H1 (cell line): Measurements from ENCODE around the gene FOLR1. TPM values are rescaled to one million over a fixed set of nuclear protein-coding genes. Genes with fewer than 3 reads are reported as not detected.

Experiments
- CTCF ChIA-PET: fragments of 300-600 bp; sonication (Branson Sonifier 250); formaldehyde crosslinking; loops from one replicate; lab custom pipeline; 2021; ENCODE audit not compliant: partially characterized antibody; lab: Charles Lee
- POLR2A ChIA-PET: fragments of 300-600 bp; sonication (Branson Sonifier 250); formaldehyde crosslinking; loops from one replicate; lab custom pipeline; 2021; ENCODE audit warnings: inconsistent platforms; ENCODE audit not compliant: partially characterized antibody; lab: Charles Lee
- DNase-seq, 2 experiments: peaks; one replicate each; pipeline versions ENCODE4 v3.0.0 to v3.0.0-alpha.2; 2010 to 2022; ENCODE audit warnings: low spot score in 2 of 2, low read depth in 1 of 2, mixed read lengths in 1 of 2
- FAIRE-seq: peaks from 2 replicates; lab custom pipeline; 2011; peaks lifted over from hg19 to GRCh38; lab: Jason Lieb, UNC
- H2AFZ ChIP-seq: 2 replicates; pipeline ENCODE4 v1.8.1; 2012; ENCODE audit warnings: low read length, inconsistent platforms
- H2AK5ac ChIP-seq: 2 replicates; pipeline ENCODE4 v1.6.1; 2013; ENCODE audit warnings: low read depth, low read length
- H2BK120ac ChIP-seq: replicated peaks from 2 replicates; pipeline ENCODE3; 2013; ENCODE audit warnings: low read depth, low read length, inconsistent platforms
- H2BK12ac ChIP-seq: 2 replicates; pipeline ENCODE4 v1.6.1; 2013; ENCODE audit warnings: low read depth, low read length
- H2BK15ac ChIP-seq: 2 replicates; pipeline ENCODE4 v1.6.1; 2013; ENCODE audit warnings: low read length
- H2BK20ac ChIP-seq: 2 replicates; pipeline ENCODE4 v1.6.1; 2013; ENCODE audit warnings: low read length
- H2BK5ac ChIP-seq: 2 replicates; pipeline ENCODE4 v1.6.1; 2013; ENCODE audit warnings: low read depth, low read length
- H3K14ac ChIP-seq: 2 replicates; pipeline ENCODE4 v1.6.1; 2013; ENCODE audit warnings: inconsistent platforms; ENCODE audit not compliant: insufficient read length
- H3K18ac ChIP-seq: 2 replicates; pipeline ENCODE4 v1.6.1; 2013; ENCODE audit warnings: low read length; ENCODE audit errors: extremely low read depth
- H3K23ac ChIP-seq: 2 replicates; pipeline ENCODE4 v1.6.1; 2013; ENCODE audit warnings: inconsistent platforms; ENCODE audit not compliant: insufficient read length
- H3K23me2 ChIP-seq: 2 replicates; pipeline ENCODE4 v1.6.1; 2013; ENCODE audit warnings: low read depth, low read length
- H3K27ac ChIP-seq: 2 replicates; pipeline ENCODE4 v1.6.1; 2011; ENCODE audit warnings: low read depth, low read length, inconsistent platforms
- H3K27me3 ChIP-seq, 4 experiments: replicated peaks in 1 of 4; 1 replicate in 1 of 4; 2 replicates in 3 of 4; pipeline versions ENCODE4 v1.6.1 to v1.8.1; 2011 to 2013; ENCODE audit warnings: low read length in 3 of 4, mild to moderate bottlenecking in 3 of 4, inconsistent platforms in 2 of 4, mixed read lengths in 2 of 4, moderate library complexity in 1 of 4; ENCODE audit not compliant: control insufficient read depth in 3 of 4, insufficient read depth in 3 of 4; ENCODE audit errors: extremely low read depth in 1 of 4
- H3K36me3 ChIP-seq, 4 experiments: 2 replicates each; pipeline versions ENCODE4 v1.6.1 to v1.8.1; 2011 to 2013; ENCODE audit warnings: mild to moderate bottlenecking in 4 of 4, low read length in 3 of 4, moderate library complexity in 2 of 4, control low read depth in 1 of 4, inconsistent platforms in 1 of 4; ENCODE audit not compliant: insufficient read depth in 4 of 4, control insufficient read depth in 2 of 4
- H3K4ac ChIP-seq: replicated peaks from 2 replicates; pipeline ENCODE3; 2013; ENCODE audit warnings: low read length, low read depth, mixed read lengths, inconsistent platforms; ENCODE audit not compliant: insufficient read length
- H3K4me1 ChIP-seq, 4 experiments: replicated peaks in 1 of 4; 1 replicate in 1 of 4; 2 replicates in 3 of 4; pipeline versions ENCODE4 v1.6.1 to v1.8.1; 2011 to 2013; ENCODE audit warnings: low read length in 3 of 4, inconsistent platforms in 2 of 4, mixed read lengths in 1 of 4; ENCODE audit not compliant: insufficient read depth in 4 of 4, control insufficient read depth in 3 of 4
- H3K4me2 ChIP-seq, 2 experiments: 2 replicates each; pipeline versions ENCODE4 v1.6.1 to v1.8.1; 2011 to 2013; ENCODE audit warnings: low read depth in 2 of 2, low read length in 2 of 2, control low read depth in 1 of 2, inconsistent platforms in 1 of 2, mild to moderate bottlenecking in 1 of 2; ENCODE audit not compliant: insufficient read depth in 1 of 2
- H3K4me3 ChIP-seq, 4 experiments: fragments of 200-600, 300-600 bp in 1 of 4; sonication (generic), shearing (Covaris generic), sonication (Bioruptor Twin) in 1 of 4; 2 replicates each; pipeline versions ENCODE4 v1.5.1 to v1.8.1; 2011 to 2016; ENCODE audit warnings: low read length in 4 of 4, low read depth in 3 of 4, control low read depth in 2 of 4, inconsistent platforms in 2 of 4, mild to moderate bottlenecking in 2 of 4, mixed read lengths in 1 of 4, moderate library complexity in 1 of 4; ENCODE audit not compliant: insufficient read depth in 2 of 4; ENCODE audit errors: extremely low read depth in 1 of 4
- H3K56ac ChIP-seq: replicated peaks from 2 replicates; pipeline ENCODE3; 2013; ENCODE audit warnings: low read depth, mild to moderate bottlenecking, mixed read lengths, low read length, inconsistent platforms; ENCODE audit not compliant: insufficient read length
- H3K79me1 ChIP-seq: 2 replicates; pipeline ENCODE4 v1.6.1; 2013; ENCODE audit warnings: low read depth, low read length, control low read depth
- H3K79me2 ChIP-seq, 2 experiments: 2 replicates each; pipeline versions ENCODE4 v1.6.1 to v1.8.1; 2012 to 2013; ENCODE audit warnings: low read length in 2 of 2, mild to moderate bottlenecking in 2 of 2, inconsistent platforms in 1 of 2; ENCODE audit not compliant: insufficient read depth in 2 of 2, control insufficient read depth in 1 of 2
- H3K9ac ChIP-seq, 4 experiments: replicated peaks in 1 of 4; 1 replicate in 1 of 4; 2 replicates in 3 of 4; pipeline versions ENCODE4 v1.6.1 to v1.8.1; 2011 to 2013; ENCODE audit warnings: low read depth in 3 of 4, low read length in 3 of 4, control low read depth in 2 of 4, mild to moderate bottlenecking in 2 of 4, moderate library complexity in 2 of 4, inconsistent platforms in 1 of 4; ENCODE audit errors: extremely low read depth in 1 of 4
- H3K9me3 ChIP-seq, 2 experiments: 2 replicates each; pipeline versions ENCODE4 v1.6.1 to v1.8.1; 2012 to 2013; ENCODE audit warnings: mild to moderate bottlenecking in 2 of 2, moderate library complexity in 2 of 2, control low read depth in 1 of 2, inconsistent platforms in 1 of 2, low read depth in 1 of 2, low read length in 1 of 2, mixed read lengths in 1 of 2; ENCODE audit not compliant: insufficient read depth in 2 of 2
- H4K20me1 ChIP-seq, 2 experiments: replicated peaks in 1 of 2; 2 replicates each; pipeline versions ENCODE3 to v1.8.1; 2011 to 2013; ENCODE audit warnings: inconsistent platforms in 2 of 2, low read length in 2 of 2, mild to moderate bottlenecking in 1 of 2; ENCODE audit not compliant: insufficient read depth in 2 of 2, control insufficient read depth in 1 of 2
- H4K5ac ChIP-seq: 2 replicates; pipeline ENCODE4 v1.6.1; 2013; ENCODE audit warnings: low read length, low read depth, mixed read lengths, inconsistent platforms; ENCODE audit not compliant: insufficient read length
- H4K8ac ChIP-seq: 2 replicates; pipeline ENCODE4 v1.8.0; 2013; ENCODE audit warnings: mild to moderate bottlenecking, moderate library complexity, low read length, inconsistent platforms; ENCODE audit not compliant: insufficient read depth; ENCODE audit errors: extremely low read depth
- H4K91ac ChIP-seq: replicated peaks from 2 replicates; pipeline ENCODE3; 2013; ENCODE audit warnings: low read length, mixed read lengths, inconsistent platforms; ENCODE audit not compliant: insufficient read length
- BACH1 ChIP-seq: IDR thresholded peaks from 2 replicates; pipeline ENCODE4 v1.6.1; 2012; ENCODE audit warnings: low read length, improper control_type of control experiment
- HDAC6 ChIP-seq: IDR thresholded peaks from one replicate; pipeline ENCODE4 v1.7.1; 2012; ENCODE audit warnings: low read depth, mild to moderate bottlenecking, inconsistent platforms, low read length, moderate library complexity
- TEAD4 ChIP-seq: IDR thresholded peaks from 2 replicates; pipeline ENCODE4 v1.6.1; 2012; ENCODE audit warnings: low read depth, low read length, inconsistent platforms, mixed read lengths
- WGBS, 2 experiments: shearing (Covaris generic) in 1 of 2; methylation state at CpG; one replicate each; pipeline versions ENCODE4 v1.1.6 to v1.1.7; 2013 to 2015; ENCODE audit warnings: low lambda C conversion rate in 2 of 2, mixed read lengths in 2 of 2, inconsistent platforms in 1 of 2, low coverage in 1 of 2, missing lambda C conversion rate in 1 of 2; ENCODE audit not compliant: insufficient replicate concordance in 2 of 2, insufficient coverage in 1 of 2, insufficient read length in 1 of 2; ENCODE audit errors: extremely low coverage in 1 of 2, missing lambda C conversion rate in 1 of 2; 5-methylcytosine and 5-hydroxymethylcytosine counted together
- polyA plus RNA-seq, 7 experiments: library from polyadenylated mRNA; depleted of rRNA in 3 of 7; stranded (reverse) in 5 of 7; unstranded in 2 of 7; fragments of >200 nt in 5 of 7; fragments of 200-250 nt in 2 of 7; gene quantifications; 1 replicate in 5 of 7; 2 replicates in 1 of 7; 4 replicates in 1 of 7; pipeline versions ENCODE4 v1.2.1 to v1.2.3, GENCODE V29; 2011 to 2013; ENCODE audit warnings: missing spikeins in 2 of 7, mixed read lengths in 2 of 7
- total RNA-seq: library from RNA; stranded (reverse); fragmentation: NEBNext Ultra II Directional; extraction: Animal tissue kit (Norgen Biotek cat#: 25700); gene quantifications from 2 replicates; pipeline ENCODE4 v1.2.1, GENCODE V29; 2021

FOLR1 gene
- total and polyA plus RNA-seq, 2 of the 8 experiments (the other 6 are each of a cell fraction or from before 2014, with no cell fraction given): 1.3 TPM; not detected in 1

- H4K20me1 ChIP-seq: peaks cover 10 to 25% of the 10 kb centered on the region in 2 experiments
- POLR2A ChIA-PET: interaction anchor here (0.7 to 9.9 kb wide), 4 partner anchors 9 to 123 kb away, joined by 3 to 160 read pairs (median 3); partner anchors contain the start of gene ANAPC15
Measured at GRCh38 chr11:72228844-72229231, 36.9 kb downstream of the FOLR1 start.

More at GRCh38 chr11:72228844-72229231, 36.9 kb downstream of the FOLR1 start:
- Histone ChIP-seq H2AFZ (no peak overlapping the region), H3K14ac (no peak overlapping the region), H2BK20ac (no peak overlapping the region), H2BK15ac (no peak overlapping the region), H3K56ac (no peak overlapping the region), H3K9ac (no peak overlapping the region), H2BK5ac (no peak overlapping the region), H3K4me2 (no peak overlapping the region), H3K27me3 (no peaks in the 10 kb centered on the region), H3K27ac (no peak overlapping the region), H3K79me1 (peaks cover 10% of the 10 kb centered on the region), H4K91ac (no peak overlapping the region), H3K79me2 (peaks cover 0 to 11% of the 10 kb centered on the region in 2 experiments; a peak in 2 of 4 replicates), H3K4ac (no peak overlapping the region), H3K18ac (no peak overlapping the region), H3K4me3 (no peak overlapping the region), H2BK120ac (no peak overlapping the region), H3K36me3 (peaks cover 20 to 56% (median 42%) of the 10 kb centered on the region in 4 experiments), H4K5ac (no peak overlapping the region), H3K23ac (no peak overlapping the region), H3K4me1 (peaks cover 0 to 5% (median 3%) of the 10 kb centered on the region in 4 experiments; a peak in 4 of 7 replicates), H2AK5ac (no peak overlapping the region), H4K8ac (no peak overlapping the region), H2BK12ac (no peak overlapping the region), H3K23me2 (peaks cover 15% of the 10 kb centered on the region), H3K9me3 (no peaks in the 10 kb centered on the region)
- WGBS, 2 experiments: 82% methylated on average over 7 of the region's 7 CpGs; no CpG with 5 or more reads in 1 of the 2 experiments
- TF ChIP-seq BACH1 (no peak), HDAC6 (no peak), TEAD4 (no peak)
- DNase-seq (no peak), FAIRE-seq (no peak)
- CTCF ChIA-PET: interaction anchor here (0.6 to 8.3 kb wide), 10 partner anchors 8 to 417 kb away, joined by 3 to 72 read pairs (median 4); no protein-coding TSS in a partner anchor
